ENCODE results near the gene GPR176.
A peak's percentile ranks its signal among the peaks of the same experiment; 100 is the strongest.

The GPR176 gene

GRCh38 chr15:39882602-39883001, 37.5 kb downstream of the GPR176 start:
- Histone ChIP-seq H3K4me1 (peaks cover 13% of the 10 kb centered on the region), H3K36me3 (no peaks in the 10 kb centered on the region), H3K9me3 (no peaks in the 10 kb centered on the region; the same call in 1 of the 2 replicates), H3K27me3 (no peaks in the 10 kb centered on the region), H3K4me3 (ENCODE audit: low read depth, low read length) (no peak overlapping the region)
- TF ChIP-seq CTCF (IDR thresholded peaks at IDR 0.05; ENCODE audit: low read depth, low read length): no peak
- DNase-seq: no peak

GRCh38 chr15:39881790-39882189, 38.3 kb downstream of the GPR176 start:
- H3K36me3 ChIP-seq: no peaks in the 10 kb centered on the region
- no peak for TF ChIP-seq CTCF (IDR thresholded peaks at IDR 0.05; ENCODE audit: low read depth, low read length)
- H3K4me3 ChIP-seq (ENCODE audit: low read depth, low read length): no peak overlapping the region
- peaks cover 13% of the 10 kb centered on the region for H3K4me1 ChIP-seq
- H3K9me3 ChIP-seq: no peaks in the 10 kb centered on the region; the same call in 1 of the 2 replicates
- DNase-seq: no peak
- no peaks in the 10 kb centered on the region for H3K27me3 ChIP-seq

- no peaks in the 10 kb centered on the region for H3K27me3 ChIP-seq
- no peaks in the 10 kb centered on the region for H3K36me3 ChIP-seq
- H3K9me3 ChIP-seq: no peaks in the 10 kb centered on the region; the same call in 1 of the 2 replicates
- H3K4me3 ChIP-seq (ENCODE audit: low read depth, low read length): no peak overlapping the region
- peaks cover 13% of the 10 kb centered on the region for H3K4me1 ChIP-seq
- TF ChIP-seq CTCF (IDR thresholded peaks at IDR 0.05; ENCODE audit: low read depth, low read length): no peak
- DNase-seq: peak; percentile 69
Observed at GRCh38 chr15:39880718-39881387, 39.2 kb downstream of the GPR176 start.

- Histone ChIP-seq H3K4me3 (ENCODE audit: low read depth, low read length) (no peak overlapping the region), H3K9me3 (no peaks in the 10 kb centered on the region), H3K36me3 (no peaks in the 10 kb centered on the region), H3K27me3 (no peaks in the 10 kb centered on the region), H3K4me1 (peaks cover 13% of the 10 kb centered on the region)
- no peak for DNase-seq
- TF ChIP-seq CTCF (IDR thresholded peaks at IDR 0.05; ENCODE audit: low read depth, low read length): no peak
Observed at GRCh38 chr15:39878406-39878785, 41.7 kb downstream of the GPR176 start.

- Histone ChIP-seq H3K4me3 (ENCODE audit: low read depth, low read length) (no peak overlapping the region), H3K9me3 (no peaks in the 10 kb centered on the region), H3K36me3 (no peaks in the 10 kb centered on the region), H3K4me1 (no peaks in the 10 kb centered on the region), H3K27me3 (no peaks in the 10 kb centered on the region)
- DNase-seq: peak; percentile 49
- TF ChIP-seq CTCF (IDR thresholded peaks at IDR 0.05; ENCODE audit: low read depth, low read length): peak; percentile 83
Observed at GRCh38 chr15:39874890-39875549, 45.0 kb downstream of the GPR176 start.

- no peak for DNase-seq
- Histone ChIP-seq H3K4me1 (no peaks in the 10 kb centered on the region), H3K27me3 (no peaks in the 10 kb centered on the region), H3K9me3 (no peaks in the 10 kb centered on the region), H3K36me3 (no peaks in the 10 kb centered on the region), H3K4me3 (ENCODE audit: low read depth, low read length) (no peak overlapping the region)
- TF ChIP-seq CTCF (IDR thresholded peaks at IDR 0.05; ENCODE audit: low read depth, low read length): no peak
Observed at GRCh38 chr15:39873978-39874377, 46.1 kb downstream of the GPR176 start.
